Transverse colon (tissue), 4 donors: ENCODE results near the gene C12orf56. TPM values are rescaled to one million over a fixed set of nuclear protein-coding genes. Genes with fewer than 3 reads are reported as not detected.

Experiments used
- DNase-seq: peaks from one replicate; pipeline ENCODE4 v3.0.0-alpha.2; 2019
- H3K27ac ChIP-seq, 4 donors: fragments of 200-600 bp; sonication (generic); 2 replicates each; pipeline ENCODE4 v1.5.1; 2016 to 2018; ENCODE audit warnings: inconsistent platforms in 4 of 4
- H3K27me3 ChIP-seq: fragments of 200-600 bp; sonication (generic); 2 replicates; pipeline ENCODE4 v1.5.1; 2017; ENCODE audit warnings: inconsistent platforms
- H3K36me3 ChIP-seq, 4 donors: fragments of 200-600 bp; sonication (generic); 2 replicates each; pipeline ENCODE4 v1.5.1; 2017 to 2019; ENCODE audit warnings: inconsistent platforms in 4 of 4
- H3K4me1 ChIP-seq, 4 donors: fragments of 200-600 bp; sonication (generic); 2 replicates each; pipeline ENCODE4 v1.5.1; 2017 to 2020; ENCODE audit warnings: inconsistent platforms in 4 of 4
- H3K4me3 ChIP-seq, 4 donors: fragments of 200-600 bp; sonication (generic); 1 replicate in 1 of 4; 2 replicates in 3 of 4; pipeline versions ENCODE4 v1.5.1 to v1.6.1; 2017 to 2019; ENCODE audit warnings: inconsistent platforms in 4 of 4
- H3K9me3 ChIP-seq, 2 donors: fragments of 200-600 bp; sonication (generic); 2 replicates each; pipeline ENCODE4 v1.5.1; 2017 to 2019; ENCODE audit warnings: inconsistent platforms in 2 of 2
- EP300 ChIP-seq: sonication (generic); formaldehyde crosslinking; IDR thresholded peaks from one replicate; pipeline ENCODE4 v1.6.1; 2017; ENCODE audit warnings: antibody characterized with exemption, low read depth
- POLR2A ChIP-seq: fragments of 450-650 bp; IDR thresholded peaks from one replicate; pipeline ENCODE4 v1.6.1; 2016; ENCODE audit warnings: antibody characterized with exemption, mild to moderate bottlenecking, moderate library complexity
- POLR2AphosphoS5 ChIP-seq, 3 donors: sonication (generic); formaldehyde crosslinking; IDR thresholded peaks; one replicate each; pipeline ENCODE4 v1.6.1; 2016; ENCODE audit warnings: antibody characterized with exemption in 3 of 3
- WGBS, 2 donors: methylation state at CpG; one replicate each; pipeline ENCODE4 v1.1.5; 2018; ENCODE audit warnings: low coverage in 1 of 2; 5-methylcytosine and 5-hydroxymethylcytosine counted together
- in situ Hi-C, 4 donors: fragments of 200-750 bp; cut with MboI; loops; one replicate each; pipeline versions ENCODE4 v1.15.0 to v1.15.1; 2017; ENCODE audit warnings: low sequenced_read_pairs in 3 of 4, low pct_ligation_motif_present in 1 of 4, low pct_unique_long_range_greater_than_20kb in 1 of 4
- intact Hi-C: fragments of 100-400 bp; cut with DNase I; formaldehyde crosslinking; loops from one replicate; pipeline ENCODE4 v1.15.1; 2023; ENCODE audit warnings: low total_unique reads
- total RNA-seq, 4 donors: library from RNA; depleted of rRNA; stranded (reverse); fragments of >200 nt; gene quantifications; one replicate each; pipeline ENCODE4 v1.1.0, GENCODE V29; 2016
- TF ChIP-seq, protein P1 (sequence below), 5 experiments: fragments of 200-600 bp in 3 of 5; fragments of 450-650 bp in 2 of 5; sonication (generic) in 3 of 5; IDR thresholded peaks; 1 replicate in 2 of 5; 2 replicates in 3 of 5; pipeline ENCODE4 v1.5.1; 2016 to 2017; ENCODE audit warnings: antibody characterized with exemption in 5 of 5, inconsistent platforms in 3 of 5, mild to moderate bottlenecking in 2 of 5, moderate library complexity in 1 of 5

The C12orf56 gene
- total RNA-seq, 4 donors from 2014 or later, result 0.32 to 0.41 TPM; not detected in 2

DNA sequence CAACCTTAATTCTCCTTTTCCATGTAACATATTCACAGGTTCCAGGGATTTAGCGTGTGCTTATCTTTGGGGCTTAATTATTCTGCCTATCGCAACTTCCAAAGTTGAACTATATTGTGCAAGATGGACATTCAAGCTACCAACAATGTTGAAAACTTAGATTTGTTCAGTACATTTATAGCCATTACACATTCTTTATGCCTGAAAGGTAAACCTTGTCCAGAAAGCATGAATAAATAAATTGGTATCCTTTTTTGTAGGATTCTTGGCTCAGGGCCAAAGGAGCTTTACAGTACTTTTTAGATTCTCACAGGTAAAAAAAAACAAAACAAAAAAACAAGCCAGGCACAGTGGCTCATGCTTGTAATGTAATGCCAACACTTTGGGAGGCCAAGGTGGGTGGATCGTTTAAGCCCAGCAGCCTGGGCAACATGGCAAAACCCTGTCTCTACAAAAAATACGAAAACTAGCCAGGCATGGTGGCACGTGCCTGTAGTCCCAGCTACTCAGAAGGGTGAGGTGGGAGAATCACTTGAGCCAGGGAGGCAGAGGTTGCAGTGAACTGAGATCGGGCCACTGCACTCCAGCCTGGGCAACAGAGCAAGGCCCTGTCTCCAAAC is 3.3 kb downstream of the C12orf56 start:
- intact Hi-C loops (no loop called here), in situ Hi-C loops (loop anchor here in 2 of 4 donors (25.0 kb wide), 1 partner anchor 550 kb away; the partner anchor contains the start of gene SRGAP1 (in 2 of the 2))
- Histone ChIP-seq H3K9me3 (no peaks in the 10 kb centered on the region), H3K27me3 (peaks cover 34% of the 10 kb centered on the region), H3K4me3 (no peak overlapping the region), H3K27ac (no peak overlapping the region), H3K4me1 (peaks cover 0 to 9% (median 7%) of the 10 kb centered on the region in 4 donors), H3K36me3 (no peaks in the 10 kb centered on the region)
- no peak for TF ChIP-seq POLR2AphosphoS5 (IDR thresholded peaks at IDR 0.05)
- TF ChIP-seq, protein P1, sequence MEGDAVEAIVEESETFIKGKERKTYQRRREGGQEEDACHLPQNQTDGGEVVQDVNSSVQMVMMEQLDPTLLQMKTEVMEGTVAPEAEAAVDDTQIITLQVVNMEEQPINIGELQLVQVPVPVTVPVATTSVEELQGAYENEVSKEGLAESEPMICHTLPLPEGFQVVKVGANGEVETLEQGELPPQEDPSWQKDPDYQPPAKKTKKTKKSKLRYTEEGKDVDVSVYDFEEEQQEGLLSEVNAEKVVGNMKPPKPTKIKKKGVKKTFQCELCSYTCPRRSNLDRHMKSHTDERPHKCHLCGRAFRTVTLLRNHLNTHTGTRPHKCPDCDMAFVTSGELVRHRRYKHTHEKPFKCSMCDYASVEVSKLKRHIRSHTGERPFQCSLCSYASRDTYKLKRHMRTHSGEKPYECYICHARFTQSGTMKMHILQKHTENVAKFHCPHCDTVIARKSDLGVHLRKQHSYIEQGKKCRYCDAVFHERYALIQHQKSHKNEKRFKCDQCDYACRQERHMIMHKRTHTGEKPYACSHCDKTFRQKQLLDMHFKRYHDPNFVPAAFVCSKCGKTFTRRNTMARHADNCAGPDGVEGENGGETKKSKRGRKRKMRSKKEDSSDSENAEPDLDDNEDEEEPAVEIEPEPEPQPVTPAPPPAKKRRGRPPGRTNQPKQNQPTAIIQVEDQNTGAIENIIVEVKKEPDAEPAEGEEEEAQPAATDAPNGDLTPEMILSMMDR (IDR thresholded peaks at IDR 0.05), result no peak
- no peak for TF ChIP-seq EP300
- no peak for TF ChIP-seq POLR2A
- 93 to 94% methylated on average over 4 to 6 of the region's 6 CpGs for WGBS, 2 donors
- DNase-seq, result no peak

DNA sequence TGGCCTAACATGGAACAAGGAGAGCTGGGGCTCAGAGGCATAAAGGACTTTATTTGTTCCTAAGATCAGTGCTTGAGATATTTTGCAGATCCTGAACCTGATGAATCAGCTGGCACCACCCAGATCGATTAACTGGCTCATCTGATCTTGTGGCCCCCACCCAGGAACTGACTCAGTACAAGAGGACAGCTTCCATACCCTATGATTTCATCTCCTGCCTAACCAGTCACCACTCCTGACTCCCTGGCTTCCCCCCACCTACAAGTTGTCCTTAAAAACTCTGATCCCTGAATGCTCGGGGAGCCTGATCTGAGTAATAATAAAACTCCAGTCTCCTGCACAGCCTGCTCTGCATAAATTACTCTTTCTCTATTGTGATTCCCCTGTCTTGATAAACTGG is 5.1 kb downstream of the C12orf56 start:
- DNase-seq, result no peak
- TF ChIP-seq, protein P1 (IDR thresholded peaks at IDR 0.05), result no peak
- TF ChIP-seq POLR2A (no peak), POLR2AphosphoS5 (IDR thresholded peaks at IDR 0.05) (no peak), EP300 (no peak)
- Histone ChIP-seq H3K4me1 (peaks cover 0 to 5% (median 4%) of the 10 kb centered on the region in 4 donors), H3K4me3 (no peak overlapping the region), H3K36me3 (no peaks in the 10 kb centered on the region), H3K27ac (no peak overlapping the region), H3K27me3 (peaks cover 17% of the 10 kb centered on the region), H3K9me3 (no peaks in the 10 kb centered on the region)
- 47 to 89% methylated on average over 1 to 2 of the region's 2 CpGs for WGBS, 2 donors
- intact Hi-C loops, result no loop called here
- in situ Hi-C loops, result loop anchor here in 2 of 4 donors (25.0 kb wide), 1 partner anchor 548 kb away; the partner anchor contains the start of gene SRGAP1 (in 2 of the 2)

DNA sequence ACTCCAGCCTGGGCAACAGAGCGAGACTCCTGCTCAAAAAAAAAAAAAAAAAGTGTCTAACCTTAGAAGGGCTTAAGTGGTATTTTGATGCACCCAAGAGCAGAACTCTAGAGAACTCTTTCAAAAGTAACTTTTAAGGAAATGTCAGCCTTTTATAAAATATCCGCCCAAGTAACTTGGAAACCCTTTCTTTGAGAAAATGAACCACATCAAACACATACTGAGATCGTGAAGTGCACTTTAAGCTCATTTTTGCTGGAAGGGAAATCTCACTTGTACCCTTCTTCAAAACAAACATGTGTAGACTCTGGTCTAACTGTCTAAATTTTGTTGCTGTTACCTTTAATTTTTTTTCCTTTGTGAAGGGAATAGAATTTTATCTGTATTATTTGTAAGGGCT is 5.5 kb downstream of the C12orf56 start:
- Histone ChIP-seq H3K9me3 (no peaks in the 10 kb centered on the region), H3K4me3 (no peak overlapping the region), H3K4me1 (peaks cover 0 to under 1% (median under 1%) of the 10 kb centered on the region in 4 donors), H3K27me3 (peaks cover 13% of the 10 kb centered on the region), H3K27ac (no peak overlapping the region), H3K36me3 (no peaks in the 10 kb centered on the region)
- DNase-seq, result no peak
- 84 to 100% methylated on average over 2 to 3 of the region's 3 CpGs for WGBS, 2 donors
- in situ Hi-C loops (loop anchor here in 2 of 4 donors (25.0 kb wide), 1 partner anchor 548 kb away; the partner anchor contains the start of gene SRGAP1 (in 2 of the 2)), intact Hi-C loops (no loop called here)
- TF ChIP-seq EP300, result no peak
- TF ChIP-seq, protein P1 (IDR thresholded peaks at IDR 0.05), result no peak
- TF ChIP-seq POLR2A, result no peak
- no peak for TF ChIP-seq POLR2AphosphoS5 (IDR thresholded peaks at IDR 0.05)

DNA sequence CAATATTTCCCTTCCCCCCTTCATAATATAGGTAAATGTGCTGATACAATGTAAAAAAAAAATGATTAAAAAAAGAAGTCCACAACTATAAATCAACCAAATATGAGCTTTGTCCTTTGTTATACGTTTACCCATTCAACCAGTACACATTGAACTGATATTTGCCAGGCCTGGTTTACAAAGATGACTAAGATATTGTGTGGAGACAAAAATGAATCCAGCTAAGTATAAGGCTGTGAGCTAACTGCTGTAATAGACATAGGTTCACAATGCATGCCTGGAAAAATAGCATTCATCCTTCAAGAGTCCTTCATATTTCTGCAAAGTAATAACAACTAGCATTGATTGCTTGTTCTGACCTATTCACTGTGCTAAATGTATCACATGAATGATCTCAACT is 6.9 kb downstream of the C12orf56 start:
- in situ Hi-C loops, result loop anchor here in 2 of 4 donors (25.0 kb wide), 1 partner anchor 546 kb away; the partner anchor contains the start of gene SRGAP1 (in 2 of the 2)
- WGBS, 2 donors, result 47 to 70% methylated on average over 1 of the region's 1 CpG
- no peaks in the 10 kb centered on the region for H3K27me3 ChIP-seq
- TF ChIP-seq EP300 (no peak), POLR2A (no peak), POLR2AphosphoS5 (IDR thresholded peaks at IDR 0.05) (no peak)
- TF ChIP-seq, protein P1 (IDR thresholded peaks at IDR 0.05), result no peak
- H3K27ac ChIP-seq, result no peak overlapping the region
- intact Hi-C loops, result no loop called here
- no peak overlapping the region for H3K4me3 ChIP-seq
- no peaks in the 10 kb centered on the region for H3K36me3 ChIP-seq
- no peaks in the 10 kb centered on the region for H3K9me3 ChIP-seq
- DNase-seq, result no peak
- no peaks in the 10 kb centered on the region for H3K4me1 ChIP-seq
